GM18526 (cell line): Measurements from ENCODE around the gene SPR.

ENCODE experiments used
- POLR2A ChIP-seq: IDR thresholded peaks from 3 replicates; pipeline ENCODE4 v1.6.1; 2011; ENCODE audit not compliant: insufficient read length; ENCODE audit errors: extremely low read depth

SPR gene

DNA sequence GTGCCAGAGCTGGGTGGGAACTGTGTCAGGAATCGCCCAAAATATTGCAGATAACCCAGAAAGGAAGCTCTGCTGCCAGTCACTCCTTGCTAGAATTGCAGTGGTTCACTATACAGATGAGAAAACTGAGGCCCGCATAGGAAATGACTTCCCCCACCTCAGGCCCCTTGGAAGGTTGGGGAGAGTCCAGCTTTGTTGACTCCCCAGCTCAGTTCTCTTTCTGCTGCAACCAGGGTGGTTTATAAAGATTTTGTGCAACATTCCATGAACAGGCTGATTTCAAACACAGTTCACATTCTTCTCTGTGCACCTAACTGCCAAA, 11.3 kb downstream of the SPR start:
- TF ChIP-seq POLR2A: no peak

DNA sequence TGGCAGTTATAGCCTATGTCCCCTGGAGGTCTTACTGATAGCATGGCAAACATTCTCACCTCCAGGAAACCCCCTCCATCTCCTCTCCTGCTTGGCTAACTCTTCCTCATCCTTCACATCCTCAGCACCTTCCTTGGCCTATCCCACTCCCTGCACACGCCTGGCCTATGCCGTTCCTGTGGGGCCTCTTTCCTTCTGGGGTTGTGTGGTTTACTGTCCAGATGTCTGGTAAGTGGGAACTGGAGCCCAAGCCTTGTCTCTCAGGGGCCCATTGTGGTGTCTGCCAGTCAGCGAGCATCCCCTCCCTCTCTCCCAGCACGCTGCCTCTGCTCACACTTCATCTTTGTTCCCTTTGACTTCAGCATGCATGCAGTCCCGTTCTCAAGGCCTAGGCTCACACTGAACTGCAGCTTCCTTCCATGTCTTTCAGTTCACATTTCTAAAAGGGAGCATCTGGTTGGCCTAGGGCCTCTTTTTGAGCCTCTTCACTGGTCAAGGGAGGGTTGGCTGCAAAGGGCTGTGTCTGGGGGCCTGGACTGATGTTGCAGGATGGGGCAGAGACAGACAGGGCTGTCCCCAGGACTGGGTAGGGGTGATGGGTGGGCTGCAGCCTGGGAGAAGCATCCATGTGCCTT, 13.1 kb downstream of the SPR start:
- TF ChIP-seq POLR2A: no peak

DNA sequence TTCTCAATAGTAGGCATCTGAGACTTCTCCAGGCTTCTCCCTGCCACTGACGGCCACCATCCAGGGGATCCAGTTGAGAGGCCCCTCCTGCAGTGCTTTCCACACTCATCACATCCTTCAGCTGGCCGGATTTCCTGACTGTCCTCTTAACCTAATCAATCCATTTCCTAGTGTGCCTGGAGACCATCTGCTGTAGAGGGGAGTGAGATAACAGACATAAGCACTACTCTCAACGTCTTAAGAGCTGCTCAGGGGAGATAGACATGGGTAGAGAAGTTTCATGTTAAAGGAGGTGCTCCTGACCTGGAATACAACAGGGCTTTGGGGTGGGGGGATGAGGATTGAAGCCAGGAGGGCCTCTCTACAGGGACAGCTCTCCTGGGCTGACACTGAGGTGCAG, 14.2 kb downstream of the SPR start:
- TF ChIP-seq POLR2A: no peak

DNA sequence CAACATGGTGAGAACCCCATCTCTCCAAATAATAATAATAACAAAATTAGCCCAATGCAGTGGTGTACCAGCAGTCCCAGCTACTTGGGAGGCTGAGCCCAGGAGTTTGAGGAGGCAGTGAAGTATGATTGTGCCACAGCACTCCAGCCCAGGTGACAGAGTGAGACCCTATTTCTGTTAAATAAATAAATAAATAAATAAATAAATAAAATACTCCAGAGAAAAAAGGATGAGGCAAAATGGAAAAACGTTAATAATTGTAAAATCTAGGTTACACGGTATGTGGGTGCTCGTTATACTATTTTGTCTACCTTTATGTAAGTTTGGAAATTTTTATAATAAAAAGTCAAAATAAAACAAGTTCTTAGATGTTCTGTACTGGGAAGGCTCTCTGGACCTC, 21.5 kb downstream of the SPR start:
- no peak for TF ChIP-seq POLR2A

DNA sequence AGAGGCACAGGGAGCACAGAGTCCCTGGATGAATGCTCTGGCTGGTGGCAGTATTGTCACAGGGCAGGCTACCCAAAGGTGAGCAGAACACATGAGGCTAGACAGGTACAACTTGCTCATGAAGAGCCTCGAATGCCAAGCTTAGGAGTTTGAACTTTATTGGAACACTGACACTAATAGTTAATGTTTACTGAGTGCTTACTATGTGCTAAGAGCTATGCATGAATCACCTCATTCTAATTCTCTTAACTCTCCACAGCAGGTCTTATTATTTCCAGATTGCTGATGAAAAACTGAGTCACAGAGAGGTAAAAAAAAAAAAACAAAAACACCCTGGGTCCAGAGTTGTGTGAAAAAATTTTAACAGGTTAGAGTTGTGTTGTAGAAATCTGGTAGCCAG, 24.0 kb downstream of the SPR start:
- TF ChIP-seq POLR2A: no peak

DNA sequence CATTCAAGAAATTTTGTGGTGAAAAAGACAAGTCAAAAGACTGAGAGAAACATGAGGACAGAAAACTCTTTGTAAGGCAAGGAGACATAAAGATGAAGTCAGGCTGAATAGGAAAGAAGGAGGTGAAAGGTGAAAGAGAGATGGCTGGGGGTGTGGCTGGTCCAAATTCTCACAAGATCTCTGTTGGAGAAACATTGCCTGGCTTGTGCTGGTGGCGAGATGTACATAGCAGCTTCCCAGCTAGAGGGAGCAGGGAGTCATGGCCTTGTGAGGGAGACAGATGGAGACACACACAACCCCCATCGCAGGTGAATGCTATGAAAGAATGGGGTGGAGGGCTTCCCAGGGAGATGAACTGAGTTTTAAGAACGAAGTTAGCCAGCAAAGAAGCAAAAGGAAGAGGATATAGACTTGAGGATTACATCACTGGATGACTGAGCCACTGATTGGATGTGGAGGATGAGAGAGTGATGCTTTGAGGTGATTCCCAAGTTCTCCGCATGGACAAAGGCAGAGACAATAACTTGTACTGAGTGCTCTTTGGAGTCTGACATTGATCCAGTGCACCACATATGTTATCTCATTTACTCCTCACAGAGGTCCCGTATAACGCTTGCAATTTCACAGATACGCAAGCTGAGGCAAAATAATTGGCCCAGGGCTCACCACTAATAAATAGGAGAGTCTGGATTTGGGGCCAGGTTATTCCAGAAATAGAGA, 26.4 kb downstream of the SPR start:
- TF ChIP-seq POLR2A: no peak

DNA sequence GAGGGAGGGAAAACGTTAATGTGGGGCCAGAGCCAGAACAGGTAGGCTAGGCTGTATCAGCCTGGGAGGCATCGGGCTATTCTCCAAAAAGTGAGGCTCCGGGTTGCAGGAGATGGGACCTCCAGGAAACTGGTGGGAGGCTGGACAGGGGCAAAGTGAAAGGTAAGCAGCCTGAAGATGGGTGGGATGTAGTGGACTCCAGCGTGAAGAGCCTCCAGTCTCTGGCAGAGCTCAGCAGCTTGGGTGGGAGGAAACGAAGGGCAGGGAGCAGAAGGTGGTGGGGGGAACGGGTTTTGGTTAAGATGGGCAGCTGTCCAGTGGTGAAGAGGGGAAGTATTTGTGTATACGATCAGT, 27.0 kb downstream of the SPR start:
- TF ChIP-seq POLR2A: no peak

DNA sequence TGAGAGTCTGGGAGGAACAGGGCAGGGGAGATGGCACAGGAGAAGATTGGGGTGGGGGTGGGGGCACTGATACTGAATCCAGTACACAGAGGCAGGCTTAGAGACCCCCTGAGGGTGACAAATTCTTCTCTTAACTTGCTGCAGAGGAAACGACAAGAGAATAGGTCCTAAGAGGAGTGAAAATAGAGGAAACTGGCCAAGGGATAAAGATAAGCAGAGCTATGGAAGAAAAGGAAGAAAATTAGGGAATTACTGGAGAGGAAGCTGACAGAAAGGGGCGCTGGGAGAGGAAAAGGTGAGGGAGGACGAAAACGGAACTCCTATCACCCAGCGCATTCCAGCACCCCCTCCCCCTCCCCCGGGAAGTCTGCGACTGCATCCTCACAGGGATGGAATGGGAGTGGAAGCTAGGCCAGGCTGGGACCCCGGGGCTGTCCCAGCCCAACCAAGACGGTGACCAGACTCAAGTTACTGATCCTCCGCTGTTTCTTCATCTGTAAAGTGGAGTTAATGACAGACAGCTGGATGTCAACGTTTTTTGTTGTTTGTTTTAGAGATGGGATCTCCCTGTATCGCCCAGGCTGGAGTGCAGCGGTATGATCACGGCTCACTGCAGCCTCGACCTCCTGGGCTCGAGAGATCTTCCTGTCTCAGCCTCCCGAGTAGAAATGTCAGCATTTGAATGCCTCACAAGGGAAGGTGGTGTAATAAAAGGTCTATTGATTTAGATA, 27.5 kb downstream of the SPR start:
- TF ChIP-seq POLR2A: no peak

DNA sequence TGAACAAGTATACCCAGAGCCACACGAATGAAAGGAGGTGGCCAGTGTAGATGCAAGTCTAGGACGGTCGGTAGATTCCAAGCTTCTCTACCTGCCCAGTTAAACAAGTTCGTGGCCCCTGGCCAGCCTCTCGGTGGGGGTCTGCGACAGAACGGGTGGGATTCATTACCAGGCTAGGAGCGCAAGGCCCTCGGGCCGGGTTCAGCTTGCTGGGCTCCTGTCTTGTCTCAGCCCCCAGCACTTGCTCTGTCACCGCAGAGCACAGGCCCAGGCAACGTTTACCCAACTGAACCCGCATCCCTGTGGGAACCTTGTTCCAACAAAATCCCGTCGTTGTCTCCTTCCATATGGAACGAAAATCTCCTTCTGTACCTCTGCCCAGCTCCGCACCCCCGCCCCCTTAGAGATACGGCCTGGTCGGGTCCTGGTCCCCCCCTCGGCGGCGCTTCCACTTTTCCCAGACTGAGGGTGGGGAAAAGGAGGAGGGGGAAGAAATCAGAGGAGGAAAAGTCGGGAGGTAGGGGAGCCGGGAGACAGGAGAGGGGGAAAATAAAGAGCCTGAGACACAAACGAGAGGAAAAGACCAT, 28.2 kb downstream of the SPR start:
- no peak for TF ChIP-seq POLR2A

DNA sequence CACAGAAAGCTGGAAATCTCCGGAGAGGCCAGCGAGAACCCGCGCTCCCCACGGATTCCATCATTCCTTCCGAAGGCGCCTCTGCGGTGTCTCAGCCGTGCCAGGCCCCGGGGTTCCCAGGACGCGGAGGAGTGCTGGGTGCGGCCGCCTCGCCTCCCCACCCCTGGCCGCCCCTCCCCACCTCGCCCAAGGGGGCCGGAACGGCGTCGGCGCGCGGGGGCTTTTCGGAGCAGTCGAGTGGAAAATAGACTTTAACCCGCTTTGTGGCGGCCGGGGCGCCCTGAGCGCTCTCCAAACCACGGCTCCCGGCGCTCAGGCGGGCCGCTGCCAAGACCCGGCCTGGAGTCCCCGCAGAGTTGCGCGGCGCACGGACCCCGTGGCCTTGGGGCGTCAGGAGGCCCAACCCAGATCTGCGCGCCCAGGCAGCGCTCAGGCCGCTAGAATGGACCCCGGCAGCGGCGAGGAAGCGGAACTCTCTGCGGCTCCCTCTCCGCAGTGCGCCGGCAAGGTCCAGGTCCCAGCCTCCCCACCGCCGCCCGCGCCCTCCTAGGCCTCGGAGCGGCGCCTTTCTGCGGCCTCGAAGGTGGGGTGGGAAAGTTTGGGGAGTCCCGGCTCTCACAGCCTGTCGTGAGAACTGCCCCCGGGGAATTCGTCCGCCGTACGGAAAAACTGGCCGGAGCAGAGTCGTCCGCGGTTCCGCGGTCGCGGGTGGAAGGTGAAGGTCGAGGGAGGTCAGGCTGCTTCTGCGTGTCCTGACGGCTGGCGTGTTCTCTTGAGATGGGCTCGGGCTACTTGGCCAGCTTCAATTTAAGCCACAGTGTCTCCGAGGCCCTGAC, 28.9 kb downstream of the SPR start:
- TF ChIP-seq POLR2A: no peak

DNA sequence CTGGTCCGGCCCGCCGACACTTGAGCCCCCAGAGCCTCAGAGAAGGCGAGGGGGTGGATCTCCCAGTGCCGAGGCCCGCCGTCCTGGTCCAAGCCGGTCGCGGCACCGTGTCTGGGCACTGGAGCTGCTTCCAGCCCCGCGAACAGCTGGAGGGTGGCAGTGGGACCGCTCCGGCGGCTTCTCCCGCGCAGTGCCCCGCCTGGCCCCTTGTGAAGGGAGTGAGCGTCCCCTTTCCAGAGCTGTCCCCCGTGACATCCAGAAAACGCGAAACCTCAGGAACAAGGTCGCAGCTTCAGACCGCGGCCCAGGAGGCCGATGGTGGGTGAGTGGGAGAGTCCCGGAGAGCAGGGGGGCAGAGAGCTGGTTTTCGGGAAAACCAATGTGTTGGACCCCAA, 29.5 kb downstream of the SPR start:
- TF ChIP-seq POLR2A: no peak

DNA sequence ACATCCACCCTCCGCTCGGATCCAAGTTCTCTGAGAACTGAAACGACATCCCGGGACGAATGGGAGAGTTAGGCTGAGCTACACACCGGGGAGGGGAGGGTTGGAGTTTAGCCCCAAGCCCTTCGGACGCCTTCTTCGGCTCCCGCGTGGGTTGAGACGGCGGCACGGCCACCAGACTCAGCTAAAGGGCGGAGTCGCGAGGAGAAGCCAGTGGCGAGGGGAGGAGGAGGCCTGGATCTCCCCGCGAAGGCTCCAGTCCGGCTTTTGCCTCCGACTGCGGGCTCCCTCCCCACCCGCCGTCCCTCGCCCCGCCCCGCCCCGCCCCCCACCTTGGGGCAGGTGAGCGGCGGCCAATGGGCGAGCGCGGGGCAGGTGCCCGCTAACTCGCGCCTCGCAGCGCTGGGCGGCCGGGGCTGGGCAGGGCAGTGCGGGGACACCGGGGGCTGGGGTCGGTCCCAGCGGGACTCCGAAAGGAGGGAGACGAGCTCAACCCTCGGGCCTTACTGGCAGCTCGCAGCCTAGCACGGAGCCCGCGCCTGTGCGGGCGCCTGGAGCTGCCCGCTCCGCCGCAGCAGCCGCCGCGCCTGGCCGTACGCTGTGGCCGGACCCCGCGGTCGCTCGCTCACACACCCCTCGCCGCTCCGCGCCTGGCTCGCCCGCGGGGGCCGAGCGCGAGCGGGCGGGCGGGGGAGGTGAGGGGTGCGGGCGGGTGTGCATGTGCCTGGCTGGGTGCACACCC, 30.1 kb downstream of the SPR start, which contains the start of gene EMX1:
Gene EMX1 (plus strand): TSS at position 382 of the 739 bp plus-strand sequence. CDS start 334 bp downstream, at position 716.
- no peak for TF ChIP-seq POLR2A

DNA sequence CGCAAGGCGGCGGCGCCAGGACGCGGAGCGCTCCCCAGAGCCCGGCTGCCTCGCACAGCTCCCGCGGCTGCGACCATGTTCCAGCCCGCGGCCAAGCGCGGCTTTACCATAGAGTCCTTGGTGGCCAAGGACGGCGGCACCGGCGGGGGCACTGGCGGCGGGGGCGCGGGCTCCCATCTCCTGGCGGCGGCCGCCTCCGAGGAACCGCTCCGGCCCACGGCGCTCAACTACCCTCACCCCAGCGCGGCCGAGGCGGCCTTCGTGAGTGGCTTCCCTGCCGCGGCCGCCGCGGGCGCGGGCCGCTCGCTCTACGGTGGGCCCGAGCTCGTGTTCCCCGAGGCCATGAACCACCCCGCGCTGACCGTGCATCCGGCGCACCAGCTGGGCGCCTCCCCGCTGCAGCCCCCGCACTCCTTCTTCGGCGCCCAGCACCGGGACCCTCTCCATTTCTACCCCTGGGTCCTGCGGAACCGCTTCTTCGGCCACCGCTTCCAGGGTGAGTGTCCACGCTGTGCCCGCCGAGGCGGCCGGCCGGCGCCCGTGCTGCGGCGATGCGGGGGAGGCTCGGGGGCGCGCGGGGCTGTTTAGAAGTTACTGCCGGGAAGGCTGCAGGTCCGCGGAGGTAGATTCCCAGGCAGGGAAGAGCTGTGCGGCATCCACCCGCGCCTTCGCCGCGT, 30.8 kb downstream of the SPR start:
- TF ChIP-seq POLR2A: no peak

DNA sequence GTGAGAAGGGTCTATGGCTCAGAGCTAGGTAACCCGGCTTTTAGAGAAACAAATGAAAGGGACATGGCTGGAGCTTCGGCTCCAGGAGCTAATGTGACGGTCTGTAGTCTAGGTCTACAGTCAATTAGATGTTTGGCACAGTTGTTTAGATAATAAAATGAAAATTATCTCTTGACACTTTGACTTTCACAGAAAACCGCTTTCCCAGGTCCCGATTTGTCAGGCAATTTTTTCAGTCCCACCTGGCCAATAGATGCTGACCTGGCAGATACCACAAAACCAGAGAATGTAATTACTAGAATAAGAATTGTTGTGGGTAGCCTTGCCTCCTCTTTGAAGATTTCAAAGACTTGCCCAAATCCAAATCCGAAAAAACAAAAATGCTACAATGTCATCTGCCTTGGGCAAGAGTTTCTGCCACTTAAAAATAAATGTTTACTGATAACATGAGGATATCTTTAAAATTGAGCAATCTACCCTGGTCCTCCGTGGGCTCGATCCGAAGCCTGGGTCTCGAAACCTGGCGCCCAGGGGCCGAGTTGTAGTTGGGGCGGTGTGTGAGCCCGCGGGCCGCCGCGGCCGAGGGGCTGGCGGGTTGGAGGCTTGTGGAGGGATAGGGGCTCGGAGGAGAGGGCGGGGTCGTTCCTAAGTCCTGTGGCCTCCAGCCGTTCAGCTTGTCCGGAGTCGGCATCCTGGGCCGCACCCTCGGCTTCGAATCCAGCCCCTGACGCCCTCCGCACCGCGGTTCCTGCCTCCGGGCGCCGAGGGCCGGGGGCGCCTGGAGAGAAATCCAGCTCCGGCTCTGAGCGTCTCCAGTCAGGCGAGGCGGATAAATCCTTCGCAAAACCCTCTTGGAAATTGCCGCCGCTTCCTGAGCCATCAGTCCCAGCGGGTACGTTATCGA, 32.5 kb downstream of the SPR start:
- no peak for TF ChIP-seq POLR2A
